ENCODE measurements around the gene RTL5. TPM values are rescaled to one million over a fixed set of nuclear protein-coding genes. Genes with fewer than 3 reads are reported as not detected.

The RTL5 gene
- total RNA-seq, 2 experiments from 2014 or later, result not detected

DNA sequence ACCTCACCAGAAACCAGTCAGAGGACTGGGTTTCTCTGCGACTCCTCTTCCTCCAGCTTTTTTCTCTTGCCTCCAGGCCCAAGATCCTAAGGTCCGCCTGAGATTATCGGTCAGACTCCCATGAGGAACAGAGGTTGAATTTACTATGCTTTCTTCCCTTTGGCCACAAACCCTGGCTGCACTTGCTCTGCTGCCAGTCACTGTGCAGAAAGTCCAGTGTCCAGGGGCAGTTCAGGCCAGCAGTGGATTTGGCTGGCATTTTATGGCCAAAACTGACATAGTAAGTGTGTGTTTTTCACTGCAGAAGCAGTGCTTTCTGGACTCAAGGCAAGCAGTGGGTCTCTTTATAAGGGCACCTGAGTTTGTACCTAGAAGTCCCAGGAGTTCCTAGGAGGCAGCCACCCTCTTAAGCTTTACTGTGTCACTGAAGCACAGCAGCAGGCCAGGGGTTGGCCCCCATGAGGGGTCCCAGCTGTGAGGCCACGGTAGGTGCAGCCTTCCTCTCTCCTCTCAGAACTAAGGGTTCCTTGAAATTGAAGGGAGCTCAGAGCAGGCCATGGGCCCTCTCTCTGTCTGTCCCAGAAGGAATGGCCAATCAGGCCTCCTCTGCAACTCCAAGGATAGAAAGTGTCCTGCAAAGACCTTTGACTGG lies 3.4 kb downstream of the RTL5 start:
- no peak overlapping the region for H3K27ac ChIP-seq (ENCODE audit: low read depth, low read length, poor library complexity, severe bottlenecking)
- ChIA-PET CTCF (ENCODE audit: unreplicated experiment) (no interaction called here), POLR2A (no interaction called here)
- H3K4me1 ChIP-seq (ENCODE audit: insufficient read depth, low read length, poor library complexity, severe bottlenecking), result no peaks in the 10 kb centered on the region
- no peak overlapping the region for H3K4me2 ChIP-seq (ENCODE audit: low read length)
- no peaks in the 10 kb centered on the region for H3K9me2 ChIP-seq (ENCODE audit: insufficient read depth, low read length)
- no peaks in the 10 kb centered on the region for H3K9me3 ChIP-seq (ENCODE audit: low read length)
- DNase-seq (ENCODE audit: low spot score), result no peak
- BruUV-seq (replicated peaks), result no TSS peak
- H3K4me3 ChIP-seq (ENCODE audit: low read depth, low read length, poor library complexity, severe bottlenecking), result no peak overlapping the region
- TF ChIP-seq EZH2phosphoT487 (IDR thresholded peaks at IDR 0.05; ENCODE audit: borderline replicate concordance, low read depth, low read length), result no peak
- TF ChIP-seq, protein P1, sequence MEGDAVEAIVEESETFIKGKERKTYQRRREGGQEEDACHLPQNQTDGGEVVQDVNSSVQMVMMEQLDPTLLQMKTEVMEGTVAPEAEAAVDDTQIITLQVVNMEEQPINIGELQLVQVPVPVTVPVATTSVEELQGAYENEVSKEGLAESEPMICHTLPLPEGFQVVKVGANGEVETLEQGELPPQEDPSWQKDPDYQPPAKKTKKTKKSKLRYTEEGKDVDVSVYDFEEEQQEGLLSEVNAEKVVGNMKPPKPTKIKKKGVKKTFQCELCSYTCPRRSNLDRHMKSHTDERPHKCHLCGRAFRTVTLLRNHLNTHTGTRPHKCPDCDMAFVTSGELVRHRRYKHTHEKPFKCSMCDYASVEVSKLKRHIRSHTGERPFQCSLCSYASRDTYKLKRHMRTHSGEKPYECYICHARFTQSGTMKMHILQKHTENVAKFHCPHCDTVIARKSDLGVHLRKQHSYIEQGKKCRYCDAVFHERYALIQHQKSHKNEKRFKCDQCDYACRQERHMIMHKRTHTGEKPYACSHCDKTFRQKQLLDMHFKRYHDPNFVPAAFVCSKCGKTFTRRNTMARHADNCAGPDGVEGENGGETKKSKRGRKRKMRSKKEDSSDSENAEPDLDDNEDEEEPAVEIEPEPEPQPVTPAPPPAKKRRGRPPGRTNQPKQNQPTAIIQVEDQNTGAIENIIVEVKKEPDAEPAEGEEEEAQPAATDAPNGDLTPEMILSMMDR (conservative IDR thresholded peaks at IDR 0.05; ENCODE audit: low read length), result no peak
- no peaks in the 10 kb centered on the region for H3K36me3 ChIP-seq (ENCODE audit: insufficient read depth, low read length)
- no peaks in the 10 kb centered on the region for H3K79me2 ChIP-seq (ENCODE audit: insufficient read depth, low read depth, low read length)
- H2AFZ ChIP-seq (ENCODE audit: low read length), result no peak overlapping the region
- no peaks in the 10 kb centered on the region for H4K20me1 ChIP-seq (ENCODE audit: insufficient read depth, low read length)
- intact Hi-C loops (cut with micrococcal nuclease; ENCODE audit: unreplicated experiment), result loop anchor here (5.0 kb wide), 1 partner anchor 131 kb away; no protein-coding TSS in a partner anchor

DNA sequence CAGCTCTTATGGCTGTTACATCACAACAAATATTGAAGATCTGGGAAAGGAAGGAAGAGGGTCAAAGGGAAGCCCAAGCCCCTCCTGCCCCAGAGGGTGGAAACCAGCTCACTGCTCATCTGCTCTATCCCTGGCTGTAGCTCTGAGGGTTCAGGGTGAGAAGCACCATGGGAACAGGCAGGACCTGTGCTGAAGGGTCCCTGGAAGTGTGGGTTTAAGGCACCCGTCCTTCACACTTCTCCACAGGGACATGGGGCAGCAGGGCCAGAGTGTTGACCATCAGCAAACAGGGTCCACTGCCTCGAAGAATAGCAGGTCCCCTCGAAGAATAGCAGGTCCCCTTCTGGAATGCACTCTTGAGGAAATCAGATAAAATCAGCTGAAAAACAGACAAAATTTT lies 4.4 kb downstream of the RTL5 start:
- intact Hi-C loops (cut with micrococcal nuclease; ENCODE audit: unreplicated experiment), result loop anchor here (5.0 kb wide), 1 partner anchor 130 kb away; no protein-coding TSS in a partner anchor
- Histone ChIP-seq H4K20me1 (ENCODE audit: insufficient read depth, low read length) (no peaks in the 10 kb centered on the region), H2AFZ (ENCODE audit: low read length) (no peak overlapping the region), H3K4me3 (ENCODE audit: low read depth, low read length, poor library complexity, severe bottlenecking) (no peak overlapping the region), H3K4me1 (ENCODE audit: insufficient read depth, low read length, poor library complexity, severe bottlenecking) (no peaks in the 10 kb centered on the region), H3K4me2 (ENCODE audit: low read length) (no peak overlapping the region), H3K27ac (ENCODE audit: low read depth, low read length, poor library complexity, severe bottlenecking) (no peak overlapping the region), H3K36me3 (ENCODE audit: insufficient read depth, low read length) (no peaks in the 10 kb centered on the region), H3K9me2 (ENCODE audit: insufficient read depth, low read length) (no peaks in the 10 kb centered on the region), H3K9me3 (ENCODE audit: low read length) (no peaks in the 10 kb centered on the region), H3K79me2 (ENCODE audit: insufficient read depth, low read depth, low read length) (no peaks in the 10 kb centered on the region)
- CTCF ChIA-PET (ENCODE audit: unreplicated experiment), result no interaction called here
- TF ChIP-seq, protein P1 (conservative IDR thresholded peaks at IDR 0.05; ENCODE audit: low read length), result no peak
- no peak for TF ChIP-seq EZH2phosphoT487 (IDR thresholded peaks at IDR 0.05; ENCODE audit: borderline replicate concordance, low read depth, low read length)
- DNase-seq (ENCODE audit: low spot score), result no peak
- POLR2A ChIA-PET, result no interaction called here
- BruUV-seq (replicated peaks), result no TSS peak

DNA sequence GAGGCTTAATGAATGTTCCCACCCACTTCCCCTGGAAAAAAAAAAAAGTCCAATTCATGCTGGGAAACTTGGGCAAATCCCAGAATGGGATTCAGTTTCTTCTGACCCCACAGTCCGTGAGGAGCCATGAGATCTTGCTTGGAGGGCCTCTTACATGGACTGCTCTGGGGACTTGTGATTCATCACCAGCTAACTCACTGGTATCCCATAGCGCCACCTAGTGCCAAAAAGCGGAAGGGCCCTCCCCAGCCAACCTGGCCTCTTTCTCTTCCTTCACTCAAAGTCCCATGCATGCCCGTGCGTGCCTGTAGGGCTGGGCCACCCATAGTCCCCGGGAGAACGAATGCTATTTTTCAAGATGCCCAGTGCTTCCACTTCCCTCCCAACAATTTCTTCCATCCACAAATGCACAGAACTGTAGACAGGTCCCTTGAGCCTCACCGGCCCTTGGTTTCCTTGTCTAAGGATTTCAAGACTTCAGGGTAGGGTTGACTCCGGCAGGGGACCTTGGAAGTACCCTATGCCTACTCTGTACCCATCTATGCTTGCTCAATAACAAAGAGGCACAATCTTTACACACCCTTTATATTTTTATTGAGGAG lies 5.1 kb downstream of the RTL5 start:
- no TSS peak for BruUV-seq (replicated peaks)
- ChIA-PET POLR2A (no interaction called here), CTCF (ENCODE audit: unreplicated experiment) (no interaction called here)
- Histone ChIP-seq H2AFZ (ENCODE audit: low read length) (no peak overlapping the region), H3K4me1 (ENCODE audit: insufficient read depth, low read length, poor library complexity, severe bottlenecking) (no peaks in the 10 kb centered on the region), H3K4me3 (ENCODE audit: low read depth, low read length, poor library complexity, severe bottlenecking) (no peak overlapping the region), H3K4me2 (ENCODE audit: low read length) (no peak overlapping the region), H4K20me1 (ENCODE audit: insufficient read depth, low read length) (no peaks in the 10 kb centered on the region), H3K36me3 (ENCODE audit: insufficient read depth, low read length) (no peaks in the 10 kb centered on the region), H3K9me2 (ENCODE audit: insufficient read depth, low read length) (no peaks in the 10 kb centered on the region), H3K79me2 (ENCODE audit: insufficient read depth, low read depth, low read length) (no peaks in the 10 kb centered on the region), H3K9me3 (ENCODE audit: low read length) (no peaks in the 10 kb centered on the region), H3K27ac (ENCODE audit: low read depth, low read length, poor library complexity, severe bottlenecking) (no peak overlapping the region)
- DNase-seq (ENCODE audit: low spot score), result peak; percentile 48
- intact Hi-C loops (cut with micrococcal nuclease; ENCODE audit: unreplicated experiment), result loop anchor here (5.0 kb wide), 1 partner anchor 129 kb away; no protein-coding TSS in a partner anchor
- no peak for TF ChIP-seq EZH2phosphoT487 (IDR thresholded peaks at IDR 0.05; ENCODE audit: borderline replicate concordance, low read depth, low read length)
- TF ChIP-seq, protein P1 (conservative IDR thresholded peaks at IDR 0.05; ENCODE audit: low read length), result peak; percentile 78
